NK-92 treated with Interleukin-12 subunit alpha and Interleukin-12 subunit beta, amount 100 ng/mL, for 24 hours (cell line): ENCODE measurements around the gene PLPP2.

Source experiments
- DNase-seq: peaks from one replicate; lab custom pipeline; 2025; lab: John Stamatoyannopoulos, UW

PLPP2 gene

GRCh38 chr19:291006-291521 lies at the start of gene PLPP2:
Gene PLPP2 (minus strand): TSS chr19:291403. CDS start chr19:291336, 67 bp downstream.
- no peak for DNase-seq

- no peak for DNase-seq
These were observed 49.6 kb upstream of the PLPP2 start for GRCh38 chr19:340620-341385.

- no peak for DNase-seq
These were observed 48.2 kb upstream of the PLPP2 start for GRCh38 chr19:339262-339887.

- DNase-seq, result no peak
These were observed 47.2 kb upstream of the PLPP2 start for GRCh38 chr19:338421-338820.

DNA sequence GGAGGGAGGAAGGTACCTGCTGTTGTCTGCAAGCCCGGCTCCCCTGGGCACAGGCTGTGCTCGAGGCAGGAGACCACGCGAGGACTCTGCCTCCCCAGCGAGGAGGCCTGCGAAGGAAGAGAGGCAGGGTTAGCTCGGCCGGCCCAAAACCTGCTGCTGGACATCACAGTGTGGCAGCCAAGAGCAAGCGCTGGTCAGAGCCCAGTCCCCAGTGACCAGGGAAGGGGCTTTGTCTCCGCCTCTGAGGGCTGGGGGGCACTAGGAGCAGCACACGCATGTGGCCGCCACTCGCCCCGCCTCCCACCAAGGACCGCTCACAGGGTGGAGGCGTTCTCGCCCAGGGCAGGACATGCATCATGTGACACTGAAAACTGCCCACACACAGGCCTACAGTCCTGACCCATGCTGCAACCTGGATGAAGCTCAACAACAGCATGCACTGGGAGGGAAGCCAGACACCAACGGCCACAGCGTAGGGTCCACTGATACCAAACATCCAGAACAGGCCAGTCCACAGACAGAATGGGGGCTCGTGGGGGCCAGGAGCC lies 44.9 kb upstream of the PLPP2 start:
- DNase-seq, result no peak

- no peak for DNase-seq
These were observed 44.4 kb upstream of the PLPP2 start for GRCh38 chr19:335486-336066.

DNA sequence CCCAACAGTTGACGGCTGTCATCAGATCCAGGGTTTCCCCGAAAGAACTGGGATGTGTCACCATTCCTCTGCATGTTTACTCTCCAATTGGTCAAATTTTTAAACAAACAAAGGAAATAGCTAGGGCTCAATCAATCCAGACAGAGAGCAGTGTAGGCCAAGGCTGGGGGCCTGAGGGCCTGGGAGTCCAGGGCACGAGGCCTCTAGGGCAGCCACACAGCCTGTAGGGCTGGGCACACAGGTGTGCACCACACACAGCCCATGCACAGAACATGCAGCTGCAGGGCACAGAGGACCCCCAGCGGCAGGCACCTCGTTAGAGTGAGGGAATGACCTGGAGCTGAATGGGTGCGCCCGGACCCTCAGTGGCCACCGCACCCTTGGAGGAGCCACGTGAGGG lies 43.9 kb upstream of the PLPP2 start:
- DNase-seq, result no peak

- DNase-seq, result no peak
These were observed 43.3 kb upstream of the PLPP2 start for GRCh38 chr19:334296-335071.

- no peak for DNase-seq
These were observed 39.3 kb upstream of the PLPP2 start for GRCh38 chr19:330503-330902.

DNA sequence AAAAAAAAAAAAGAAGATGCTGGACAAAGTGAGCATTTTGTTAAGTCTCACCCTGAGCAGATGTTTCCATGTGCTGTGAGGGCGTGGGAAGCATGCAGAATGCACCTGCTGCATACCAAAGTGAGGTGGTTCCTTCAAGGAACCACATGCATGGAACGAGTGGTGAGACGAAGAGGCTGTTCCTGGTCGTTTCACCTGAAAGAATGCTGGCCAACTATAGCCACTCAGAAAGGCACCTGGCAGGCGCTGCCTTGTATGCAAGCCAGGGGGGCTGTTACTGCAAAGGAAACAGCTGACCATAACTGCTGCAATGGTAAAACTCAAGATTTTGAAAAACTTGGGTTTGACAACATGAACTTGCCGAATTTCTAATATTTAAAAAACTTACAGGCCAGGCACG lies 38.7 kb upstream of the PLPP2 start:
- DNase-seq, result no peak

DNA sequence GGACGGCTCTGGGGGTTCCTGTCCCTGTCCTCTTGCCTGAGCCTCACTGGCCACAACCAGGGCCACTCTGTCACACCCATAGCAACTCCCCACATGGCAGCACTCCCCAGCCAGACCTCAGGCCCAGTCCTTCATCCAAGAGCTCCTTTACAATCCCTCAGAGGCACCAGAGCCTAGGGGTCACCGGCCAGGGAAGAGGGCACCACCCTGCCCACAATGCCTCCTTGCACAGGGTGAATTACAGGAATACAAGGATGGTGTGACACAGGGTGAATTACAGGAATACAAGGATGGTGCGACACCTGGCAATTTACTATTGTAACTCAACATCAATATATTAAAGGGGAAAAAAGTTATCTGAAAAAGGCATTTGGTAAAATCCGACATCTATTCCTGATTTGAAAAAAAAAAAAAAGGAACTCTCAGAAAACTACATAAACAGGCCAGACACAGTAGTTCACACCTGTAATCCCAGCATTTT lies 36.9 kb upstream of the PLPP2 start:
- no peak for DNase-seq

DNA sequence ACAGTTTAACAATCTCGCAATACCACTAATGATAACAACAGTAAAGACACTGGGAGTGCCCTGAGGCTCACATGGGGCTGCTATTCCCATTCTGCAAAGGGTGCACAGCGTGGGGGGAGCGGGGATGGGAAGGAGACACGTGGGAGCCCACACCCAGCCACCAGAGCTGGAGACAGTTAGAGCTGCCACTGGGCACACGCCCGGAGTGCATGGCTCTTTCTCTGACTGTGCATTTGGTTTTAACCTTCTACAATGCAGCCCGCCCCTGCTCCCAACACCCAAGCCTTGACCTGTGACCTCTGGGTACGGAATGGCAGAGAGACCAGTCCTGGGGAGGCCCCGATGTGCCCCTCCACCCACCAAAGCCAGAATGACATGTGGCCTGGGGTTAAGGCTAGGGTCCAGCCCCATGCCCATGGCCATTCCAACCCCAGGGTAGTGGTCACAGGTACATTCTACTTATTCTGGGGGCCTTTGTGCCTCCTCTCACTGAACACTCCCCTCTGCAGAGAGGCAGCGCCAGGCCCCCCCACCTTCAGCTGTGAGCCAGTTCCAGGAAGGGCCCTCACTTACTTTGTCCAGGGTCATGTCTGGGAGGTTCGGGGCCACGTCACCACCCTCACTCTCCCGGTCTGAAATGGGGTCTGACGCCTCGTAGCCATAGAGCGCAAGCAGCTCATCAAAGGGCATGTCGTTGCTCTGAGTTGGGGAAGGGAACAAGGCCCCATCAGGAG lies 36.3 kb upstream of the PLPP2 start:
- no peak for DNase-seq

GRCh38 chr19:326871-327270 lies 35.7 kb upstream of the PLPP2 start:
- no peak for DNase-seq

- no peak for DNase-seq
These were observed 34.8 kb upstream of the PLPP2 start for GRCh38 chr19:325937-326565.

DNA sequence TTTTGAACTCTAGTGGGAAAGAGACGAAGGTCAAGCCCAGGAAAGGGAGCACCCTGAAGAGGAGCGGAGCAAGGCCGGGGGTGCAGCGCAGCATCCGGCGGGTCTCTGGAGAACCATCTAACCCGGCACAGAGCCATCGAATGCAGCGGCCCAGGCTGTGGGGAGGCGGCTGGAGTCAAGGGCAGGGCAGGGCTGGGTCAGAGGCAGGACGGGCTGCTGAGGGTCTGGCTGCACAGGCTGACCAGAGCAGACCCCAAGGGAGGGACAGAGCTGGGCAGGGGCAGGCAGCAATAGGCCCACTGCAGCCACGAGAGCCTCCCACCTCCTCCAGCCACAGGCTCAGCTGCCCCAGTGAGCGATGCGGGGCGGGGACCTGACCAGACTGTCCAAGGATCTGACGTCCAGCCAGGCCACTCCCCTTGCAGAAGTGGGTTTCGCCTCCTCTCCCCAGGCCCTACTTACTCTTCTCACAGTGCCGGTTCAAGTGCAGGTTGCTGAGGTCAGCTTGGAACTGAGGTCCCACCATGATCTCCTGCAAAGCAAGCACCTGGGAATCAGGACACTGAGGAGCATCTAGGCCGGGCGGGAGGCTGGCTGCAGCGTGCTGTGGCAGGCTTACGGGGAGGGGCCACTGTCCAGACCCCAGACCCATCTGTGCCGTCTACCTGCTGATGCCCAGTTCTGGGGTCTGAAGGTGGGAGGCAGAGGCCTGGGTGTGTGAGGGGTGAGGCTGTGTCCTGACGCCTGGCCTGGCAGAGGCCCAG lies 34.2 kb upstream of the PLPP2 start:
- no peak for DNase-seq

GRCh38 chr19:324716-325115 lies 33.5 kb upstream of the PLPP2 start:
- no peak for DNase-seq

DNA sequence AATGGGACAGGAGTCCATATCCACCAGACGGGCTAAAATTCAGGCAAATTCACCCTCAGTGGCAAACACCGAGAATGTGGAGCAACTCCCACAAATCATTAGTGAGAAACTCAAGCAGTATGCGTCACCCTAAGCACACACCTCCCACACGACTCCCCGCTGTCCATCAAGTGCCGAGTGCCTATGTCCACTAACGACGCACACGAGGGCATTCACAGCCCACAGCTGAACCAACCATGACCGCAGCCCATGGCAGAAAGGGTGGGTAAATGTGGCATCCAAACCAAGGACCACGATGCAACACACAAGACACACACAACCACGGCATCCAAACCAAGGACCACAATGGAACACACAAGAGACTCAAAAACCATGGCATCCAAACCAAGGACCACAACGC lies 31.4 kb upstream of the PLPP2 start:
- DNase-seq, result no peak

DNA sequence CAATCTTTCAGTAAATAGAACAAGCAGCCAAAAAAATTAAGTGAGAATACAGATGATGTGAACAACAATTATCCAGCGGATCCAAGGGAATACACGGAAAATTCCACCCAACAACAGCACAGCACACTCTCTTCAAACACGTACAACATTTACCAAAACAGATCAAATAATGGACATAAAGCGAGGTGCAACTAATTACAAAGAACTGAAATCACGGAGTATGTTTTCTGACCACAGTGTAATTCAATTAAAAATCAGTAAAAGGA lies 27.2 kb upstream of the PLPP2 start:
- no peak for DNase-seq

DNA sequence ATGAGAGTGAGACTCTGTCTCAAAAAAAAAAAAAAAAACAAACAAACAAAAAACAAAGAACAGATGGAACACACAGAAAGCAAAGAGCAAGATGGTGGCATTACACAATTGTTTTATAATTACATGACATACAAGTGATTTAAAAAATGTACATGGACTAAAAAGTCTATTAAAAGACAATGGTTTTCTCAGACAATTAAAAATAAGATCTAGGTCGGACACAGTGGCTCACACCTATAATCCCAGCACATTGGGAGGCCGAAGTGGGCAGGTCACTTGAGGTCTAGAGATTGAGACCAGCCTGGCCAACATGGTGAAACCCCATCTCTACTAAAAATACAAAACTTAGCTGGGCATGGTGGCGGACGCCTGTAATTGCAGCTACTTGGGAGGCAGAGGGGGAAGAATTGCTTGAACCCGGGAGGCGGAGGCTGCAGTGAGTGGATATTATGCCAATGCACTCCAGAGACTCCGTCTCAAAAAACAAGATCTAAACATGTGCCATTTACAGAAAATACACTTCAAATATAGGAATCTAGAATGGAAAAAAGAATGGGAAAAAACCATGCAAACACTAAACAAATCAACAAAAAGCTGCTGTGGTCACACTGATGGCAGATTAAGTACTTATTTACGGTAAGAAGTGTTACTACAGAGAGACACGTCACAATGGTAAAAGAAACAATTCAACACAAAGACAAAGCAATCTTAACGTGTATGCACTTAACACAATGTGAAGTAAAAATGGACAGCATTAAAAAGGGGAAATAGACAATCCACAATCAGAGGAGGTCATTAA lies 26.7 kb upstream of the PLPP2 start:
- DNase-seq, result no peak

- no peak for DNase-seq
These were observed 24.6 kb upstream of the PLPP2 start for GRCh38 chr19:315811-316210.
